ENCODE data around the gene GADL1.

DNA sequence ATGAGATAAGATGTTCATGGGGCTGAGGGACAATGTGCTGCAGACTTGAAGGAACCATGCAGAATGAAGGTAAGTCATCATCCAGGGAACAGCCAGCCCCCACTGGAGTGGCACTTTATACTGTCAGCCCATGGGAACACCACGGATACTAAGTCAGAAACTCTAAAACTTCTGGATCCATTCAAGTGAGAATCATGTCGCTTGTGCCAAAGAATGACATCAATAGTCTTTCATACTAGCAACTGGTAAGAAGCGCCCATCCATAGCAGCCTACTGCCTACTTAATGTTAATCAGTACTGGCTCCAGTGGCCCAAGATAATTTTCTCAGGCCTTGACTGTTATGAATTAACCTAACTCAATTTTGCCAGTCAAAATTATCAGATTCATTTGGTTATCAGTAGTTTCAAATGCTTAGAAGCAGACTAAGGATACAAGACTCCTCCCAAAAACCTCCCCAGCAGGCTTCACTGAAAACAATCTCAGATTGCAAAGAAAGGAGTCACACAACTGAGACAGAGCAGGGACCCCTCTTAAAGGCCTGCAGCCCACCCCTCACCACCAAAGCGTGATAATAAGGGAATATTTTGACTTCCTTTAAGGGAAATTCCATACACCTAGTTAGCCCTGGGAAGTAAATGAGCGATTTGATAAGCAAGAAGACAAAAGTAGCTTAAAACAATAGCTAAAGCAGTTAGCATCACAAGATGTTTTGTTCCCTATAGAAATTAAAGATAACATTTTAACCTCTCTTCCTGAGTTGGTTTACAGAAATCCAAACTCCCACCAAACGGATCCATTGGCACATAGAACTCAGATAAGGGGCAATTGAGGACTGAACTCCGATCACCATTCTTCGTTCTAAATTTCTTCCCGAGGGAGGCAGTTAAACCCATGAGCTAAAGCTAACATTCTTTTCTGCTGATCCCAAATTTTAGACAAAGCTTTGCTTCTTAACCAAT lies 189.2 kb downstream of the GADL1 start:
- TF ChIP-seq CTCF (IDR thresholded peaks at IDR 0.05; ENCODE audit: low read length) (no peak), EZH2 (optimal IDR thresholded peaks at IDR 0.05; ENCODE audit: low read depth, low read length) (no peak), EZH2phosphoT487 (IDR thresholded peaks at IDR 0.05; ENCODE audit: low read length) (no peak)
